WTC11 (cell line): Measurements from ENCODE around the gene ARAP2. TPM values are rescaled to one million over a fixed set of nuclear protein-coding genes. Genes with fewer than 3 reads are reported as not detected.

Source experiments
- ATAC-seq: fragments of 200-7000 bp; cut with Tn5 transposase; 2 replicates; pipeline ENCODE4 v1.10.0; 2021; ENCODE audit warnings: mild to moderate bottlenecking, moderate library complexity
- CTCF ChIA-PET: fragments of 300-600 bp; sonication (Branson Sonifier 250); formaldehyde crosslinking; loops from one replicate; lab custom pipeline; 2021; ENCODE audit warnings: antibody characterized with exemption; lab: Charles Lee
- POLR2A ChIA-PET: fragments of 350-600 bp; sonication (Branson Sonifier 250); formaldehyde crosslinking; loops from one replicate; lab custom pipeline; 2021; ENCODE audit warnings: antibody characterized with exemption; lab: Charles Lee
- DNase-seq: peaks from one replicate; pipeline ENCODE4 v3.0.0; 2021; ENCODE audit warnings: low spot score
- H3K27ac Mint-ChIP-seq: 2 replicates; pipeline ENCODE4 v1.8.0; 2021; ENCODE audit warnings: mixed read lengths
- H3K27me3 Mint-ChIP-seq: 2 replicates; pipeline ENCODE4 v1.8.0; 2021; ENCODE audit warnings: low read depth, mild to moderate bottlenecking, moderate library complexity, mixed read lengths
- H3K36me3 Mint-ChIP-seq: 2 replicates; pipeline ENCODE4 v1.8.0; 2021; ENCODE audit warnings: mixed read lengths
- H3K4me1 Mint-ChIP-seq: 2 replicates; pipeline ENCODE4 v1.8.0; 2022; ENCODE audit warnings: mixed read lengths
- H3K4me3 Mint-ChIP-seq: 2 replicates; pipeline ENCODE4 v1.8.0; 2021; ENCODE audit warnings: mild to moderate bottlenecking, moderate library complexity, mixed read lengths
- H3K9me3 Mint-ChIP-seq: 2 replicates; pipeline ENCODE4 v1.8.0; 2021; ENCODE audit warnings: mixed read lengths
- AR ChIP-seq: fragments of 250-450 bp; sonication (Bioruptor Pico); IDR thresholded peaks from 2 replicates; pipeline ENCODE4 v1.9.0; 2021; ENCODE audit warnings: mild to moderate bottlenecking
- ARID4B ChIP-seq: sonication (generic); formaldehyde crosslinking; IDR thresholded peaks from 2 replicates; pipeline ENCODE4 v1.8.0; 2023; ENCODE audit warnings: missing genetic modification reagents, mild to moderate bottlenecking, borderline replicate concordance
- ATF1 ChIP-seq: sonication (generic); formaldehyde crosslinking; IDR thresholded peaks from 2 replicates; pipeline ENCODE4 v1.8.1; 2023; ENCODE audit warnings: mild to moderate bottlenecking, moderate library complexity, missing genetic modification reagents
- ATF6 ChIP-seq: sonication (generic); formaldehyde crosslinking; IDR thresholded peaks from 2 replicates; pipeline ENCODE4 v1.8.1; 2023; ENCODE audit warnings: mild to moderate bottlenecking, missing genetic modification reagents
- ERG ChIP-seq: fragments of 250-450 bp; sonication (Bioruptor Pico); IDR thresholded peaks from 2 replicates; pipeline ENCODE4 v1.8.0; 2021; ENCODE audit warnings: mild to moderate bottlenecking
- FOXP1 ChIP-seq: sonication (generic); formaldehyde crosslinking; IDR thresholded peaks from 2 replicates; pipeline ENCODE4 v1.8.0; 2022; ENCODE audit warnings: missing genetic modification reagents, mild to moderate bottlenecking, moderate library complexity, borderline replicate concordance
- GABPB1 ChIP-seq: sonication (generic); formaldehyde crosslinking; IDR thresholded peaks from 2 replicates; pipeline ENCODE4 v1.8.1; 2023; ENCODE audit warnings: mild to moderate bottlenecking, missing genetic modification reagents
- HMGA2 ChIP-seq: fragments of 250-450 bp; sonication (Bioruptor Pico); IDR thresholded peaks from 2 replicates; pipeline ENCODE4 v1.4.0; 2021; ENCODE audit warnings: mild to moderate bottlenecking, moderate library complexity
- IRF2 ChIP-seq: sonication (generic); formaldehyde crosslinking; IDR thresholded peaks from 2 replicates; pipeline ENCODE4 v1.8.0; 2022; ENCODE audit warnings: low read depth, missing genetic modification reagents, borderline replicate concordance
- MYBL2 ChIP-seq: sonication (generic); formaldehyde crosslinking; IDR thresholded peaks from 2 replicates; pipeline ENCODE4 v1.8.1; 2023; ENCODE audit warnings: mild to moderate bottlenecking, moderate library complexity, missing genetic modification reagents
- NFE2L1 ChIP-seq: sonication (generic); formaldehyde crosslinking; IDR thresholded peaks from 2 replicates; pipeline ENCODE4 v1.8.1; 2023; ENCODE audit warnings: missing genetic modification reagents
- NR1H2 ChIP-seq: sonication (generic); formaldehyde crosslinking; IDR thresholded peaks from 2 replicates; pipeline ENCODE4 v1.9.0; 2021; ENCODE audit warnings: mild to moderate bottlenecking, moderate library complexity, missing genetic modification reagents
- PRDM15 ChIP-seq: sonication (generic); formaldehyde crosslinking; IDR thresholded peaks from 2 replicates; pipeline ENCODE4 v1.8.0; 2022; ENCODE audit warnings: missing genetic modification reagents
- RORB ChIP-seq: fragments of 250-450 bp; sonication (Bioruptor Pico); IDR thresholded peaks from 2 replicates; pipeline ENCODE4 v1.9.0; 2021; ENCODE audit warnings: mild to moderate bottlenecking
- TEAD4 ChIP-seq: sonication (generic); formaldehyde crosslinking; IDR thresholded peaks from 2 replicates; pipeline ENCODE4 v1.8.0; 2022; ENCODE audit warnings: mild to moderate bottlenecking, missing genetic modification reagents
- USF1 ChIP-seq: sonication (generic); formaldehyde crosslinking; IDR thresholded peaks from 2 replicates; pipeline ENCODE4 v1.8.0; 2022; ENCODE audit warnings: mild to moderate bottlenecking, missing genetic modification reagents
- ZNF121 ChIP-seq: sonication (generic); formaldehyde crosslinking; IDR thresholded peaks from 2 replicates; pipeline ENCODE4 v1.8.0; 2023; ENCODE audit warnings: missing genetic modification reagents
- ZNF416 ChIP-seq: fragments of 250-450 bp; sonication (Bioruptor Pico); IDR thresholded peaks from 2 replicates; pipeline ENCODE4 v1.9.0; 2021; ENCODE audit warnings: mild to moderate bottlenecking, inconsistent platforms
- ZNF425 ChIP-seq: fragments of 250-450 bp; sonication (Bioruptor Pico); conservative IDR thresholded peaks from 2 replicates; pipeline ENCODE4 v1.9.0; 2021; ENCODE audit warnings: mild to moderate bottlenecking
- total RNA-seq: library from RNA; stranded (reverse); gene quantifications from 3 replicates; pipeline ENCODE4 v1.2.3, GENCODE V29; 2021

The ARAP2 gene
- total RNA-seq, 1 experiment from 2014 or later, result 1.0 TPM

- no peak for TF ChIP-seq RORB (CRISPR knock-in tag)
Observed at GRCh38 chr4:36038491-36038890, 205.8 kb downstream of the ARAP2 start (continued).

- DNase-seq (no peak), ATAC-seq (no peak)
- no peaks in the 10 kb centered on the region for H3K36me3 Mint-ChIP-seq
- peaks cover 24% of the 10 kb centered on the region for H3K4me1 Mint-ChIP-seq
- H3K4me3 Mint-ChIP-seq, result no peak overlapping the region
- POLR2A ChIA-PET, result no interaction called here
- TF ChIP-seq FOXP1 (CRISPR knock-in tag) (no peak), USF1 (CRISPR knock-in tag) (no peak), MYBL2 (no peak), TEAD4 (no peak), GABPB1 (CRISPR knock-in tag) (no peak), NFE2L1 (CRISPR knock-in tag) (no peak), PRDM15 (CRISPR knock-in tag) (no peak), ATF6 (CRISPR knock-in tag) (no peak), HMGA2 (no peak), ZNF416 (no peak), ARID4B (CRISPR knock-in tag) (no peak), ZNF121 (no peak), ERG (CRISPR knock-in tag) (no peak), ZNF425 (CRISPR knock-in tag) (no peak), ATF1 (CRISPR knock-in tag) (no peak), AR (CRISPR knock-in tag) (no peak), IRF2 (CRISPR knock-in tag) (no peak), NR1H2 (CRISPR knock-in tag) (no peak)
- CTCF ChIA-PET, result no interaction called here
- no peaks in the 10 kb centered on the region for H3K27me3 Mint-ChIP-seq
- no peak overlapping the region for H3K27ac Mint-ChIP-seq
- H3K9me3 Mint-ChIP-seq, result peaks cover 14% of the 10 kb centered on the region
Observed at GRCh38 chr4:36037127-36037526, 207.2 kb downstream of the ARAP2 start.
